HTR-8/SVneo (cell line): ENCODE measurements around the gene KRT85.
"Not testable (repeated sequence)": the region's sequence is repeated elsewhere in the genome, so short reads cannot be mapped to it uniquely, and the experiment has no call there.

ENCODE experiments used
- DNase-seq: peaks from one replicate; pipeline ENCODE4 v3.0.0; 2011; ENCODE audit warnings: low spot score, mixed read lengths; ENCODE audit not compliant: insufficient read length
- FAIRE-seq: peaks from 2 replicates; lab custom pipeline; 2011; peaks lifted over from hg19 to GRCh38; lab: Jason Lieb, UNC

The KRT85 gene

DNA sequence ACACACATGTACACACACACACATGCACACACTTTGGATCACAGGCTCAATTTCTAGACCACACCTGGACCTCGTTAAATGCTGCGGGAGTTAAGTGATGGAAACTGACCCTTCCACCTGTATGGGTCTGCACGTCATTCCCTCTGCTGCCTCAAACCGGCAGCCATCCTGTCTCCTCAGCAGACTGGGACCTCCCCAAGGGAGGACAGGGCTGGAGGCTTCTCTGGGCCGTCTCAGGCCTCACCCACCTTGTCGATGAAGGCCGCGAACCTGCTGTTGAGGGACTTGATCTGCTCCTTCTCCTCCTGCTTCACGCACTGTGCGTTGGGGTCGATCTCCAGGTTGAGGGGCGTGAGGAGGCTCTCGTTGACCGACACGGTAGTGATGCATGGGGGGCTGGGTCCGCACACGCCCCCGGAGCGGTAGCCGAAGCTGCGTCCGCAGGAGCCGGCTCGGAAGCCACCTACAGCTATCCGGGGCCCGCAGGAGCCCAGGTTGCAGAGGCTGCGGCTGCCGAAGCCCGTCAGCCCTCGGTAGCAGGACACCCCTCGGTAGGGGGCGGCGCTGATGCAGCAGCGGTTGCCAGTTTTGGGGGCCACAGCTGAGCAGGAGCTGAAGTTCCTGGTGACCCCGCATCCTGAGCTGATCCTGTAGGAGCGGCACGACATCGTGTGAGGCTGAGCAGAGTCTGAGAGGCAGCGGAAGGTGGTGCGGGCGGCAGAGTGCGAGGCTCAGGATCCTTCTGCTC, at the start of gene KRT85:
Gene KRT85, minus strand, starts transcription at position 744 of the 748 bp plus-strand sequence. Its CDS starts 76 bp downstream, at position 668.
- peak; percentile 72 for FAIRE-seq
- DNase-seq = no peak

DNA sequence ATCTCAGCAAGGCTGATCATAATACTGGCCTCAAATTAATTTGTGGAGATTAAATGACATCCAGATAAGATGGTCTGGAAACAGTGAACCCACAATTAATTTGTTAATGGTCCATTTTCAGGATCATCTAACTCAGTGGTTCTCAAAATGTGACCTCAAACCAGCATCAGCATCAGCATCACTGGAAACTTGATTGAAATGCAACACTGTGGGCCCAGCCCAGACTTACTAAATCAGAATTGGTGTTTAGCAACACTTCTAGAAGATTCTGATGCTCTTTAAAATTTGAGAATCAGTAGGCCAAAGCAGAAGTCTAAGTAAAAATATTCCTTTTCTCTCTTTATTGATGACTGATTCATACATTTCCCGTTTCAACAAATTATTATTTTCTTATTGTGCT, 49.5 kb upstream of the KRT85 start:
- no peak for FAIRE-seq
- no peak for DNase-seq

DNA sequence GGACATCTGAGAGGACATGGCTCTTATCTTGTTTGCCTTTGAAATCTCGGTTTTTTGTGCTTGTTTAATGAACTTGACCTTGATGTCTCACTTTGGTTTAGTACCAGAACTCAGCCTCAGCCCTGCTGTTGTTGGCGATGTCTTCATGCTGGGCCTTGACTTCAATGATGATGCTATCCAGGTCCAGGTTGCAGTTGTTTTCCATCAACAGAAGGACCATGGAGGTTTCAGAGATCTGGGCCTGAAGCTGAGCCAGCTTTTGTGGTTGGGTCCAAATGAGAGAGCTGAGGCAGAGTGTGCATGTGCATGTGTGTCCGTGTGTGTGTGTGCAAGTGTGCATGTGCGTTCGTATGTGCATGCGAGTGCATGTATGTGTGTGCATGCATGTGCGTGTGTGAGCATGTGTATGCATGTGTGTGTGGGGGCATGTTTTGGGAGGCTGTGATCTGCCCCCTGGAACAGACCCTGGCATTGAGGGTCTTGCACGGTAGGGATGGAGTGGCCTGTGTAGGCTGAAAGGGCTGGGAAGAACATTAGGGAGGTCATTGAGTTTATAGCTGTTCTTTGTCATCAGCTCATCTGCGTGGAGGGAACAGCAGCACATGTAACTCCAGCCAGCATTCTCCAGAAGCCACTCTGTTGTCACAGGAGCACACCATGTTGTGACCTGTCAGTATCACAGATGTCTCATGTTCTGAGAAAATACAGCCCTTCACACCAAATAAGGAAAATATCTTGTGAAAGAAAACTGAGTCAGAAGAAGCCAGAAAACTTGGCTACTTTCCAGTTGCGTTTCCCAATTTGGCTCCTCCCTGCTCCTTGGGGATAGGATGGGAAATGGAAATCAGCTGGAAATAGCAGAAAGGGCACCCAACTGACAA, 48.8 kb upstream of the KRT85 start:
- DNase-seq = no peak
- FAIRE-seq = peak; percentile 93

DNA sequence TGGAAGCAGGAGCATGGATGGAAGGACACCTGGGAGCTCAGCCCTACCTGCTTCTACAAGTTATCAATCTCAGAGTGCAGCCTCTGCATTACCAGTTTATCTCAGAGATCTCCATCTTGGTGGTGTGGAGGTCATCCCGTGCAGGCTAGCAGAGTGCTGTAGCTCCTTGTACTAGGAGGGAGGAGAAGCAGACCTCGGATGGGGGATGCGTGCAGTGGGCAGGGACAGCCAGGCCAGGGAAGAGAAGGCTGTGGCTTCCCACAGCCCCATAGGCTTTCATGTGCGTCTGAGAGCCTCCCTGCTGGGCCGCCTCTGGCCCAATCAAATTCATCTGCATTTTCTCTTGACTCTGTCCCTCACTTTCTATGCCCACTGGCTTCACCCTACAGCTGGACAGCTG, 47.7 kb upstream of the KRT85 start:
- DNase-seq (no peak), FAIRE-seq (no peak)

DNA sequence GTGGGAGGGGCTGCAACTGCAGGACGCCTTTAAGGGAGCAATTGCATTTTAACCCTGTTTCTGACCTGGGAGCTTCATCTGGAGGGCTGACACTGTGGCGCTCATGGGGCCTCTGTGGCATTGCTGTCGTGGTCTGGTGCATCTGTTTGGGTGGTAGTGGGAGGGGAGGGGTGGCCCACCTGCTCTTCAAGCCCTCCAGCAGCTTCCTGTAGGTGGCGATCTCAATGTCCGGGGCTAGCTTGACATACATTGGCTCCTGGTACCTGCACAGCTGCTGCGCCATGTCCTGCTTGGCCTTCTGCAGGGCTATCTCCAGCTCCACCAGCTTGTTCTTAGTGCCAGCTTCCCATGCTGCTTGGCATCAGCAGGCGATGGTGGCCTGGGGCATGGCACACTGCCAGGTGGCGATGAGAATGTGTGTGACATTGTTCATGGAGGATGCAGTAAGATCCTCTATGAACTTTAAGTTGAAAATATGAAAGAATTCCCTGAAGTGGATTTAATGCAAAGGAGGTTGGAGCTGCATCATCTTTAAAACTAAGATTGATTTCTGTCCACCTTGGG, 46.6 kb upstream of the KRT85 start:
- DNase-seq = no peak
- peak; percentile 23 for FAIRE-seq

DNA sequence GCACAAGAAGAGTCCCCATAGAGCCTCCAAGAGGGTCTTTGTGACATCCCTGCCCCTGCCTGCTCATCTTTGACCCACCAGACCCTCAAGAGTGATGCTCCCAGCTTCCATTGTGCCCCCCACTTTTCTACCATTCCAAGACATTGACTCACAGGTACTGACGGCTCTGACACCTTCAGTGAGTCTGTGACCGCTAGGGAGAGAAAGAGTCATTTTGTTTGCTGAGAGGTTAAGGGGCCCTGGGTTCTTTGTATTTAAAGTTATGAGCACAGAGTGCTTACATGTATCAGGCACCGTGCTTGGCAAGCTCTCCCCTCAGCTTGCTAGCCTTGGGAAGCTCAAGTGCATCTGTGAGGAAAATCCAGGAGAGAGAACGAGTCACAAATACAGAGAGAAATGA, 45.9 kb upstream of the KRT85 start:
- FAIRE-seq (no peak), DNase-seq (no peak)

DNA sequence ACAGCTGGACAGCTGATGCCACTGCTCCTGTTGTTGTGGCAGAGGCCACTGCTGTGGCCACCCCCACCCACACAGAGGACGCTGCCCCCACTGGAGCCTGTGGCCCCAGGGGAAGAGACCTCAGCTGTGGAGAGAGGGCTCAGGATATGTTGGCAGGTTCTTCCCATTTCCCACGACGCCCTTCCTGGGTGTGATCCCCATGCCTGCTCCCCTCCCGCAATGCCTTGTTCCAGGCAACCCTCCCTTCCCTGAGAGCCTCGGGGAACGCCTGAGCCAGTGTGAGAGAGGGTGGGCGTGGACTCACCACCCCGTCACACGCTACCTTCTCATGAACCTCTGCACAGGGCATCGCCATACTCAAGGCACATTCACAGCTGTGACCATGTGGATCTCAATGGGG, 44.5 kb upstream of the KRT85 start:
- FAIRE-seq (no peak), DNase-seq (no peak)

DNA sequence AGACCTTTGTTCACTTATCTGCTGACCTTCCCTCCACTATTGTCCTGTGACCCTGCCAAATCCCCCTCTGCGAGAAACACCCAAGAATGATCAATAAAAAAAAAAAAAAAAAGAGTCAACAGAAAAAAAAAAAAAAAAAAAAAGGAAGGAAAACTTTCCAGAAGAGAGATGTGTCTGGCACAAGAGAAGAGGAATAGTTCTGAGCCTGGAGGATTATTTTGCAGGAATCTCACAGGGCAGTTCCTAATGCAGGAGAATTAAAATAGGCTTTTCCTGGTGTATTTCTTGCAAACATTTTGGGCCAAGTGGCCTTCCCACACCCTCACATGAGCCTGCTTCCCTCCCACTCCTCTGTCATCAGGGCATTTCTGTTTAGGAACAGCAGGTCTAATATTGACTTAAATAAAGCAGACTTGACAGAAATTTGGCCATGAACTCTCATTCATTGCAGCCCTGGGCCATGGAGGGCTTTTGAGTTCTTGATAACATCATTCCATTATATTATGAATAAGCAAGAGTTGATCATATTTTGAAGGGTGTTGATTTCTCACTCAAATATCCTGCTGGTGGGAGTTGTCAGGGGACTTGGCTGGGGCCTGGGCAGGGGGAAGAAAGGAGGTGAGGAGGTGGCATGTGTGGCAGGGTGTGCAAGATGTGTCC, 43.4 kb upstream of the KRT85 start:
- not testable (repeated sequence) for DNase-seq, FAIRE-seq

DNA sequence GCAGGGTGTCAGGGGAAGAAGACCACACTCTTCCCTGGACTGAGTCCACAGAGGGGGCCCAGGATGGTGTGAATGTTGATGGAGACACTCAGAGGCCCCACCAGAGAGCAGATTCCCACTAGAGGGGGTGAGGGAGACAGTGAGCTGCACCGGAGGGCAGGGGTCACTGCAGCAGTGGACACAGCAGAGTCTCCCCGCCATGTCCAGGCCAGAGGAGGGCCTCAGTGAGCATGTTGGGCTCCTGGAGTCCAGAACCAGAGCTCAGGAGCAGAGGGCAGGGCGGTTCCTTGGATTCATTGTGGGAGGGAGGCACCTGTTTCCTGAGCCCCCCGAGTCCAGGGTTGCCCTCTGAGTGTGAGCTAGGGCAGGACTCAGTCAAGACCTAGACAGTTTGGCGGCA, 40.6 kb upstream of the KRT85 start:
- FAIRE-seq (no peak), DNase-seq (no peak)

DNA sequence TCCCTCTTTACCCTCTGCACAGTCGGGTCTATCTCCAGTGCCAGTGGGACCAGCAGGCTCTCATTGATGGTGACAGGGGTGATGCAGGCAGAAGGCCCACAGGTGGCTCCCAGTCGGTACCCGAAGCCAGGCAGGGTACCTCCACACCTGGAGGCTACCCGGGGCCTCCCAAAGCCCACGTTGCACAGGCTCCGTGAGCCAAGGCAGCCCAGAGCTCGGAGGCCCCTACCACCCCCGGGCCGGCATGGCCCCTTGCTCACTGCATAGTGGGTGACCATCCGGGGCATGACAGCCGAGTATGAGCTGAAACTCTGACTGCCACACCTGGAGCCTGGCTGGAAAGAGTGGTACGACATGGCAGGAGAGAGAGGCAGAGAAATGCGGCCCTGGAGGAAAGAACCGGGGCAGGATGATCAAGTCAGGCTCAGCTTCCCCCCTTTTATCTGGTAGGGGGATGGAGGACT, 38.7 kb upstream of the KRT85 start, which contains the start of gene KRT82:
Gene KRT82, minus strand, starts transcription at position 414 of the 464 bp plus-strand sequence. Its CDS starts 58 bp downstream, at position 356.
- DNase-seq (no peak), FAIRE-seq (no peak)

DNA sequence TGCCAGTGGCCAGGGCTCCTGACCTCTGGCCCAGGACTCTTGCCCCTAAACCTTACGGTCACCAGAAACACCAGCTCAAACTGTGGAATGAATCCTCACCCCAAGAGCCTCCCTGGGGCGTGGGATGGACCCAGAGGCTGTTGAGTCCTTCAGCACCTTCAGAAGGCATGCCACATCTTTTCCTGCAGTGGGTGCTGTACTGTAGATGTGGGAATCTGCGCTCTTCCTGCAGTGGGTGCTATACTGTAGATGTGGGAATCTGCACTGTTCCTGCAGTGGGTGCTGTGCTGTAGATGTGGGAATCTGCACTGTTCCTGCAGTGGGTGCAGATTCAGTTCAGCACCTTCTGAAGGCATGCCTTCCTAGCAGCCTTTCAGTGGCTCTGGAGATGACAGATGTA, 37.7 kb upstream of the KRT85 start:
- no peak for DNase-seq
- no peak for FAIRE-seq

DNA sequence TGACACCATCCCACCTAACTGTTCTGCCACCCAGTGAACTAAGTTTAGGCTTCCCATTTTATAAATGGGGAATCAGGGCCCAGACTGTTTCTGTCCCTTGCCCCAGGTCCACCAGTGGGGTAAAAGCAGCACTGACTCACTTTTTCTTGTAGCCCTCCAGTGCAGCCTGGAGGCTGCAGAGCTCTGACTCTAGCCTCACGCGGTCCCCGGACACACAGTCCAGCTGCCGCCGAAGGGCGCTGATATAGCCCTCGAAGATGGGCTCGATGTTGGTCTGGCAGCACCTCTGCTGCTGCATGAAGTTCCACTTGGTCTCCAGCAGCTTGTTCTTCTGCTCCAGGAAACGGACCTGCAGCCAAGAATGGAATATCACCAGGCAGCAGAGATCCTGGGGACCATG, 36.3 kb upstream of the KRT85 start:
- FAIRE-seq = no peak
- no peak for DNase-seq

DNA sequence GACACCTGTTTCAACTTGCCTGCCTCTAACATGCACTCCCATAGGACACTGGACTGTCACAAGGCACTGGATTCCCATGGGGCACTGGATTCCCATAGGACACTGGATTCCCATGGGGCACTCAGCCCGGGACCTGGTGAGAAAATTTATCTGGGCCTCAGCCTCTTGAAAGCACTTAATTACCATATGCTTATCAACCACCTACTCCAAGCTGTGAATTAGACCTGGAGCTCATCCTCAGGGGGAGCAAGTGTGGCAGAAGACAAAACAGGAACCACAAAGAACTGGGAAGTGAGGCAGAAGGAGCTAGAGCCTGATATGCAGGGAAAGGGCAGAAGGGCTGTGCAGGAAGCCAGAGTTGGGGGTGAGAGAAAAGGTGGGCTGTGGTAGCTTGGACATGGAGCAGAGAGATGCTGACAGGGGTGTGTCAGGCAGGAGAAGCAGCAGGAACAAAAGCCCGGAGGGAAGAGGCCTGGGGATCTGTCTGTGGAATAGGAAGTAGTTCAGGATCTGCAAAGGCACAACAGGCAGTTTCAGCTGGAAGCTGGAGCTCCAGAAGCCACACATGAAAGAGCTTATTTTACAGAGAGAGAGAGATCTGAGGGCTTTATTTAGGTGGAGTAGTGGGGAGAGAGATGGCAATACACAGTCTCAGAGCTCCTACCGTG, 35.7 kb upstream of the KRT85 start:
- FAIRE-seq = no peak

DNA sequence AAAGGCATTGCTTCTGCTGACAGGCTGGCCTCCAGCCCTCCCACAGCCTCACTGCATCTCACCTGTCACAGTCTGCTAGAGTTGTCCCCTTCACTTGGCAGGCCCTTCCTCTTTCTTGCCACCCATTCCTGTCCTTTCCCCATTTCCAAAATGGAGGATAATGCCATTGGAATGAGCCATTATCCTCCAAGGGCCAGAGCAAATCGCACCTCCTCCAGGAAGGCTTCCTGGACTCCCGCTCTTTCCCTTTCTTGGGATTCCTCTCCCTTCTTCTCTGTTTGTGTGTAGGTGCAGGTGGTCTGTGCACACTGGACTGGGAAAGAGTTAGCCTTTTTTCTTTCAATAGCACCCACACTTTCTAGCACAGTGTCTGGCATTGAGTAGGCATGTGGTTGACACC, 35.1 kb upstream of the KRT85 start:
- FAIRE-seq (no peak), DNase-seq (no peak)

More for the DNA sequence above, 35.7 kb upstream of the KRT85 start:
- no peak for DNase-seq

DNA sequence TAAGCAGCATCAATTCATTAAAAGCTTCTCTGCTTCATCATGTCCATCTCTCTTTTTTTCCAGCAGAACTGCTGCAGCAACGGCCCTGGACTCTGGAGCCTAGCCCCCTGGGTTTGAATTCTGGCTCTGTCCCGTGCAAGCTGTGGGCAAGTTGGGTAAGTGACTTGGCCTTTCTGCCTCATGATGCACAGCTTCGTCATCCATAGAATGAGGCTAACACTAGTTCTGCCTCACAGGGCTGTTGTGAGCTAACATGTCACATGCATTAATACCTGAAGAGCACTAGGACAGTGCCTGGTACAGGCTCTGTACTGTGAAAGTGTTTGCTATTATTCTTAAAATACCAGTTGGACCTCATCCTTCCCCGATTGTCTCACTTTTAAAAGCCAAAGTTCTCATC, 34.6 kb upstream of the KRT85 start:
- FAIRE-seq (no peak), DNase-seq (no peak)

DNA sequence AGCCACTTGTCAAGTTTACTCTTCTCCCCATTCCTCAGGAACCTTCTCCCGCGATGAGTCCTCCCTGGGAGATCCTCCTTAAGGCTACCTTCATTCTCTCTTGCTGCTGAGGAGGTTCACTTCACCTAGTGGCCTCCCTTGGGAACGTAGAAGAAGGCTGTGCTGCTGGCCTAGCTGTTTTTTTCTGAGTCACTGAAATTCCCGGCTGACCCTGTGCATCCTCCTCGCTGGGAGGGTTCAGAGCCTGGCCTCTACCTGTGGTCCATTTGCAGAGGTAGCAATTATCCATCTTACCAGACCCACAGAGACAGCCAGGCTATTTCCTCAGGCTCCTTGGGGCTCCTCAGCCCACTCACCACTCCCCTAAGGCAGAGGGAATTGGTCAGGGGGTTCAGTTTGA, 34.2 kb upstream of the KRT85 start:
- DNase-seq (no peak), FAIRE-seq (no peak)

DNA sequence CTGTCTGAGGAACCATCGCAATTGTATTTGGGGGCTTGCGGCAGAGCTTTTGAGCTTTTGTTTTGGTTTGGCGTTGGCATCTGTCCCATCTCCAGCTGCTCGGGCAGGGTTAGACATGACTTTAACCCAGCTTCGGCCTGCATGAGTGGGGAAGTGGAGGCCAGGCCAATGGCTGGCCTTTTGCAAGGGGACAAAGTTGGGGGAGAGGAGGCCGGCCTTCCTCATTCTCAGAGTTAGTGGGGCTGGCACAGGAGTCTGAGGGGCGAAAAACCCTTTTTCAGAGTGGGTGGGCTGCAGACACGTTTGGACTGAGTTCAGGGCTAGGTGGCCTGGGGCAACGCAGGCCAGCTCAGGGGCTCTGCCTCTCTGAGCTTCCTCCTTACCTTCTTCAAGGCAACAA, 33.6 kb upstream of the KRT85 start:
- DNase-seq = no peak

DNA sequence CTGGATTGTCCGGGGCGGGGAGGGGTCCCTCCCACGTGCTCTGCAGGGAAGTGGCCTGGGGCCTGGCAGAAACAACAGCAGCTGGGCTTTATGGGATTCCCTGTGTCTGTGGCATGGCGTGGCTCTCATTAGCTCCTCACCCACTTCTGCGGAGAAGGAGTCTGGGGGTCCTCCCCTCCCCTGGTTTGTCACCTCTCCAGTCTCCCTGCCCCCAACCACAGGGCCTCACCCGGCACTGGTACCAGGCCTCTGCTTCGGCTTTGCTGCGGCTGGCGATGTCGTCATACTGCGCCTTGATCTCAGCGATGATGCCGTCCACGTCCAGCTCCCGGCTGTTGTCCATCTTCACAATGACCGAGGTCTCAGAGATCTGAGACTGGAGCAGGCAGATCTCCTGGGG, 32.5 kb upstream of the KRT85 start:
- DNase-seq (no peak), FAIRE-seq (no peak)

More for the DNA sequence above, 33.6 kb upstream of the KRT85 start:
- no peak for FAIRE-seq

DNA sequence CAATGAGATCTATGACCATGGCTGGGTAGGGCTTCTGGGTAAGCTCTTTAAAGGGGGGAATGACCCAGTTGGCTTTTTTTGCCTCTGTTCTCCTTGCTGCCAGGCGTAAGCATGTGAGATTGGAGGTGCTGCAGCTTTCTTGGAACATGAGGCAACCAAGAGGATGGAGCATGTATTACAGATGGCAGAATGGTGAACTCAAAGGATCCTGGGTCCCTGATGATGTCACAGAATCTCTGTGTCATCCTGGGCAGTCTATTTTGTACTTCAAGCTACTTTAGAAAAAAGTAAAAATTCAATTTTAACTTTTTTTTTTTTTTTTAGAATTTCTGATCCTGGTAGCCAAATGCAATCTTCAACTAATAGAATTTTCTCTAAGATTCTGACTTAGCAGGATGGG, 30.9 kb upstream of the KRT85 start:
- DNase-seq = no peak
- FAIRE-seq = no peak

DNA sequence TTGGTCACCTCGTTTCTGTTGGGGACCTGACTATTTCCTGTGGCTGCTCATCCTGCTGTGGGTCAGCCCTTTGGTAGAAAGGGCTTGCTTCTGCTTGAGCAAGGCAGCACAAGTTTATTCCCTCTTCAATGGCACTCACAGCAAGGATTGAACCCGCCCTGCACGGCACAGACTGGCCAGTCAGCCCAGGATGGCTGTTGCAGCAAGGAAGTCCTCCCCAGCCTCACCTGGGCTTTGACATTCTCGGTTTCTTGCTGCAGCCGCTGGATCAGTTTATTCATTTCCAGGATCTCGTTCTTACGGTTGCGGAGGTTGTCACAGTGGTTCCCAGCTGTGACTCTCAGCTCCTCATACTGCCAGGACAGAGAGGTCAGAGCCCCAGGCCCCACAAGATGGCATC, 29.4 kb upstream of the KRT85 start:
- DNase-seq (no peak), FAIRE-seq (no peak)
